NCI-H1092 treated with DMSO at 0.1 percent for 48 hours (cell line): ENCODE data around the gene GTPBP1.

Experiments
- DNase-seq: peaks from one replicate; lab custom pipeline; 2025; lab: John Stamatoyannopoulos, UW

Gene GTPBP1

GRCh38 chr22:38741166-38741565 lies 35.4 kb downstream of the GTPBP1 start:
- no peak for DNase-seq

- DNase-seq: no peak
These were observed 35.8 kb downstream of the GTPBP1 start for GRCh38 chr22:38741576-38741975.

- DNase-seq: no peak
These were observed 36.6 kb downstream of the GTPBP1 start for GRCh38 chr22:38742176-38742942.

GRCh38 chr22:38744981-38745380 lies 39.2 kb downstream of the GTPBP1 start:
- no peak for DNase-seq

GRCh38 chr22:38745676-38746460 lies 40.1 kb downstream of the GTPBP1 start:
- DNase-seq: no peak

GRCh38 chr22:38748487-38749136 lies 42.9 kb downstream of the GTPBP1 start:
- DNase-seq: no peak

GRCh38 chr22:38750104-38750503 lies 44.4 kb downstream of the GTPBP1 start:
- no peak for DNase-seq

GRCh38 chr22:38750638-38751037 lies 44.9 kb downstream of the GTPBP1 start:
- DNase-seq: no peak

GRCh38 chr22:38751066-38751421 lies 45.3 kb downstream of the GTPBP1 start:
- DNase-seq: no peak

- DNase-seq: no peak
These were observed 45.9 kb downstream of the GTPBP1 start for GRCh38 chr22:38751422-38752346.

- peak; percentile 42 for DNase-seq
These were observed 48.4 kb downstream of the GTPBP1 start for GRCh38 chr22:38753948-38754750.

- DNase-seq: peak; percentile 42
These were observed 49.0 kb downstream of the GTPBP1 start for GRCh38 chr22:38754751-38755154.

GRCh38 chr22:38755155-38755910 lies 49.6 kb downstream of the GTPBP1 start:
- DNase-seq: peak; percentile 44

GRCh38 chr22:38755911-38756532 lies 50.3 kb downstream of the GTPBP1 start, which contains the start of gene SUN2:
Gene SUN2 (minus strand): TSS chr22:38755998. CDS start chr22:38752628, 3,370 bp downstream.
- DNase-seq: peak; percentile 81

GRCh38 chr22:38756711-38757463 lies 51.1 kb downstream of the GTPBP1 start:
- no peak for DNase-seq

GRCh38 chr22:38757464-38757757 lies 51.7 kb downstream of the GTPBP1 start:
- no peak for DNase-seq

- no peak for DNase-seq
These were observed 52.7 kb downstream of the GTPBP1 start for GRCh38 chr22:38758276-38758945.

GRCh38 chr22:38759005-38759404 lies 53.3 kb downstream of the GTPBP1 start:
- DNase-seq: no peak
